Natural killer cell (primary cell): Measurements from ENCODE around the gene FGR. TPM values are rescaled to one million over a fixed set of nuclear protein-coding genes. Genes with fewer than 3 reads are reported as not detected.

Experiments used
- ATAC-seq, 3 donors: fragments of 150-1000 bp in 2 of 3; fragments of 200-7000 bp in 1 of 3; cut with Tn5 transposase; 1 replicate in 1 of 3; 2 replicates in 2 of 3; pipeline ENCODE4 v1.10.0; 2021; ENCODE audit warnings: mild to moderate bottlenecking in 2 of 3, moderate library complexity in 2 of 3
- DNase-seq, 2 donors: peaks; one replicate each; pipeline versions ENCODE4 v3.0.0 to v3.0.0-alpha.2; 2013 to 2021; ENCODE audit warnings: mixed read lengths in 1 of 2
- H3K27ac ChIP-seq: one replicate; pipeline ENCODE4 v1.5.1; 2013; ENCODE audit warnings: mild to moderate bottlenecking, low read length
- H3K27me3 ChIP-seq: one replicate; pipeline ENCODE4 v1.6.1; 2013; ENCODE audit warnings: low read length; ENCODE audit not compliant: control insufficient read depth, insufficient read depth
- H3K36me3 ChIP-seq: one replicate; pipeline ENCODE4 v1.6.1; 2013; ENCODE audit warnings: low read length; ENCODE audit not compliant: control insufficient read depth, insufficient read depth
- H3K4me1 ChIP-seq: one replicate; pipeline ENCODE4 v1.6.1; 2013; ENCODE audit warnings: low read length; ENCODE audit not compliant: control insufficient read depth, insufficient read depth
- H3K4me3 ChIP-seq: one replicate; pipeline ENCODE4 v1.5.1; 2013; ENCODE audit warnings: low read length
- H3K9me3 ChIP-seq: one replicate; pipeline ENCODE4 v1.6.1; 2013; ENCODE audit warnings: low read length; ENCODE audit not compliant: control insufficient read depth, insufficient read depth
- H3K27ac Mint-ChIP-seq, 2 donors: one replicate each; pipeline ENCODE4 v1.8.0; 2022; ENCODE audit warnings: mild to moderate bottlenecking in 2 of 2, mixed read lengths in 2 of 2, moderate library complexity in 1 of 2
- H3K27me3 Mint-ChIP-seq, 2 donors: one replicate each; pipeline ENCODE4 v1.8.0; 2022; ENCODE audit warnings: low read depth in 2 of 2, mixed read lengths in 2 of 2
- H3K36me3 Mint-ChIP-seq: one replicate; pipeline ENCODE4 v1.8.0; 2022; ENCODE audit warnings: mixed read lengths
- H3K4me1 Mint-ChIP-seq, 2 donors: one replicate each; pipeline ENCODE4 v1.8.0; 2022; ENCODE audit warnings: mixed read lengths in 2 of 2
- H3K4me3 Mint-ChIP-seq: one replicate; pipeline ENCODE4 v1.8.0; 2022; ENCODE audit warnings: mild to moderate bottlenecking, moderate library complexity, mixed read lengths
- H3K9me3 Mint-ChIP-seq, 2 donors: one replicate each; pipeline ENCODE4 v1.8.0; 2022; ENCODE audit warnings: mixed read lengths in 2 of 2
- WGBS: methylation state at CpG from one replicate; pipeline ENCODE4 v1.1.7; 2013; ENCODE audit warnings: missing lambda C conversion rate; ENCODE audit not compliant: insufficient coverage; 5-methylcytosine and 5-hydroxymethylcytosine counted together
- intact Hi-C: fragments of 100-400 bp; cut with micrococcal nuclease; formaldehyde crosslinking; loops from one replicate; pipeline ENCODE4 v1.14.2; 2022
- total RNA-seq, 4 donors: library from RNA; stranded (reverse); fragments of 120-200 nt in 1 of 4; gene quantifications; one replicate each; pipeline versions ENCODE4 v1.2.3 to v1.2.4, GENCODE V29; 2013 to 2022
- TF ChIP-seq, protein P1 (sequence below): fragments of 200-600 bp; IDR thresholded peaks from one replicate; pipeline ENCODE4 v1.8.0; 2022; ENCODE audit warnings: antibody characterized with exemption

The FGR gene
- total RNA-seq, 3 donors from 2014 or later (not counting 1 experiment from before 2014, with no cell fraction given): 353 to 452 (median 362) TPM

DNA sequence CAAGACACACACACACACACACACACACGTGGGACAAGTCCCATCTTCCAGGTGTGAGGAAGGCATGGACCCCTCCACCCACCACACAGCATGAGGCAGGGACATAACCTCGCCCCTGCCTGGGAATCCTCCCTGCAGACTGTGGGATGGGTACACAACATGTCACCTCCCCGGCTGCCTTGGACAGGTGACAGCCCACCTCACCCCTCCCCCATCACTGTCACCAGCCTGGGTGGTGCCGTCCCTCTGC lies 71.7 kb downstream of the FGR start:
- no peaks in the 10 kb centered on the region for H3K27me3 Mint-ChIP-seq
- Histone ChIP-seq H3K27me3 (no peaks in the 10 kb centered on the region), H3K4me3 (no peak overlapping the region), H3K36me3 (peaks cover 2% of the 10 kb centered on the region), H3K4me1 (peaks cover 50% of the 10 kb centered on the region), H3K27ac (no peak overlapping the region), H3K9me3 (no peaks in the 10 kb centered on the region)
- peaks cover 64 to 68% of the 10 kb centered on the region in 2 donors for H3K4me1 Mint-ChIP-seq
- H3K9me3 Mint-ChIP-seq: no peaks in the 10 kb centered on the region
- no peak for DNase-seq
- no peak overlapping the region for H3K4me3 Mint-ChIP-seq
- H3K36me3 Mint-ChIP-seq: no peaks in the 10 kb centered on the region
- TF ChIP-seq, protein P1, sequence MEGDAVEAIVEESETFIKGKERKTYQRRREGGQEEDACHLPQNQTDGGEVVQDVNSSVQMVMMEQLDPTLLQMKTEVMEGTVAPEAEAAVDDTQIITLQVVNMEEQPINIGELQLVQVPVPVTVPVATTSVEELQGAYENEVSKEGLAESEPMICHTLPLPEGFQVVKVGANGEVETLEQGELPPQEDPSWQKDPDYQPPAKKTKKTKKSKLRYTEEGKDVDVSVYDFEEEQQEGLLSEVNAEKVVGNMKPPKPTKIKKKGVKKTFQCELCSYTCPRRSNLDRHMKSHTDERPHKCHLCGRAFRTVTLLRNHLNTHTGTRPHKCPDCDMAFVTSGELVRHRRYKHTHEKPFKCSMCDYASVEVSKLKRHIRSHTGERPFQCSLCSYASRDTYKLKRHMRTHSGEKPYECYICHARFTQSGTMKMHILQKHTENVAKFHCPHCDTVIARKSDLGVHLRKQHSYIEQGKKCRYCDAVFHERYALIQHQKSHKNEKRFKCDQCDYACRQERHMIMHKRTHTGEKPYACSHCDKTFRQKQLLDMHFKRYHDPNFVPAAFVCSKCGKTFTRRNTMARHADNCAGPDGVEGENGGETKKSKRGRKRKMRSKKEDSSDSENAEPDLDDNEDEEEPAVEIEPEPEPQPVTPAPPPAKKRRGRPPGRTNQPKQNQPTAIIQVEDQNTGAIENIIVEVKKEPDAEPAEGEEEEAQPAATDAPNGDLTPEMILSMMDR: no peak
- WGBS: 48% methylated on average over 4 of the region's 4 CpGs
- H3K27ac Mint-ChIP-seq: peak overlapping the region in 1 of 2 donors; percentile 80
- intact Hi-C loops: no loop called here
- ATAC-seq: no peak

DNA sequence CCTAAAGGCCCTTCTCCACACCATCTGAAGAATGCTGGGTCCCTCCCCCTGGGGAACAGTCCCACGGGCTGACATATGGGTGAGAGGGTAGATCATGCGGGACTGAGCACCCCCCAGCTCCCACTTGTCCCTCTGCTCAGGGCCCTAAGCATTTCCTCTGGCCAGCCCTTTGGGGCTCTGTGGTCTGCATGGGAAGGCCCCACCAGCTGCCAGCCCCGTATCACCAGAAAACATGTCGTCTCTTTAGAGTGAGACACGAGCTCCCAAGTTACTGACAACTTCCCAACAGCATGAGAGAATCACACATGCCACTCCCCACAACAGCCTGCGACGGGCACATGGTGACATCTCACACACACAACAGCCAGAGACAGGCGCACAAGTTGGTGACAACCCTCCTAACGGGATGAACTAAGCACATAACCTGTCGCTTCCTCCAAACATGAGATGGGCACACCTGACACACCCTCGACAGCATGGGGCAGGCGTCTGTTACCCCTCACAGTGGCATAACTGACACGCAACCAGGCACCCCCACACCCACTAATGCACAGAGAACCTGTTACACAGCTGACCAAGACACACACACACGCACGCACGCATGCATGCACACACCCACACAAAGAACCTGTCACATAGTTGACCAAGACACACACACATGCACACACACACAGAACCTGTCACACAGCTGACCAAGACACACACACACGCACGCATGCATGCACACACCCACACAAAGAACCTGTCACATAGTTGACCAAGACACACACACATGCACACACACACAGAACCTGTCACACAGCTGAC lies 72.2 kb downstream of the FGR start:
- Histone ChIP-seq H3K9me3 (no peaks in the 10 kb centered on the region), H3K27ac (no peak overlapping the region), H3K4me3 (no peak overlapping the region), H3K27me3 (no peaks in the 10 kb centered on the region), H3K36me3 (peaks cover 7% of the 10 kb centered on the region), H3K4me1 (peaks cover 47% of the 10 kb centered on the region)
- no peaks in the 10 kb centered on the region for H3K9me3 Mint-ChIP-seq
- no peaks in the 10 kb centered on the region for H3K27me3 Mint-ChIP-seq
- no peak for DNase-seq
- peak overlapping the region; percentile 41 to 80 for H3K27ac Mint-ChIP-seq
- peak overlapping the region; percentile 58 for H3K4me3 Mint-ChIP-seq
- no peaks in the 10 kb centered on the region for H3K36me3 Mint-ChIP-seq
- ATAC-seq: peak in 2 of 3 donors; percentile 33 to 45
- 64% methylated on average over 17 of the region's 18 CpGs for WGBS
- intact Hi-C loops: no loop called here
- H3K4me1 Mint-ChIP-seq: peaks cover 61 to 65% of the 10 kb centered on the region in 2 donors
- TF ChIP-seq, protein P1: no peak

Other genes starting within 250 kb of the FGR start
- gene GPR3, start 242.6 kb downstream of the FGR start, total RNA-seq: under 1 TPM; 0.39 to 0.87 (median 0.60) TPM
- 100 to 1,000 TPM; 137 to 153 (median 143) TPM for gene WASF2, start 145.0 kb downstream of the FGR start, total RNA-seq
- gene AHDC1, start 31.0 kb downstream of the FGR start, total RNA-seq: 10 to 100 TPM; 39.6 to 67.0 (median 47.0) TPM
- gene IFI6, start 37.0 kb upstream of the FGR start, total RNA-seq: 10 to 100 TPM; 26.7 to 36.0 (median 34.8) TPM
- gene FAM76A, start 90.8 kb upstream of the FGR start, total RNA-seq: 10 to 100 TPM; 19.5 to 21.8 (median 19.6) TPM
- gene STX12, start 138.0 kb upstream of the FGR start, total RNA-seq: 10 to 100 TPM; 29.6 to 36.2 (median 32.3) TPM
- 10 to 100 TPM; 25.6 to 36.4 (median 28.0) TPM for gene PPP1R8, start 195.6 kb upstream of the FGR start, total RNA-seq
- gene THEMIS2, start 237.4 kb upstream of the FGR start, total RNA-seq: 100 to 1,000 TPM; 104 to 234 (median 122) TPM